PC-3 (cell line): ENCODE data around the gene LIPT2.
"Not testable (repeated sequence)": the region's sequence is repeated elsewhere in the genome, so short reads cannot be mapped to it uniquely, and the experiment has no call there.

Experiments
- CTCF ChIP-seq: fragments of 300-600 bp; sonication (generic); conservative IDR thresholded peaks from 2 replicates; pipeline ENCODE4 v1.5.1; 2017; ENCODE audit warnings: antibody characterized with exemption, low read depth, mild to moderate bottlenecking, low read length
- EZH2 ChIP-seq: fragments of 300-600 bp; sonication (generic); IDR thresholded peaks from one replicate; pipeline ENCODE4 v1.6.1; 2017; ENCODE audit warnings: antibody characterized with exemption, mild to moderate bottlenecking, low read length; ENCODE audit not compliant: unreplicated experiment

DNA sequence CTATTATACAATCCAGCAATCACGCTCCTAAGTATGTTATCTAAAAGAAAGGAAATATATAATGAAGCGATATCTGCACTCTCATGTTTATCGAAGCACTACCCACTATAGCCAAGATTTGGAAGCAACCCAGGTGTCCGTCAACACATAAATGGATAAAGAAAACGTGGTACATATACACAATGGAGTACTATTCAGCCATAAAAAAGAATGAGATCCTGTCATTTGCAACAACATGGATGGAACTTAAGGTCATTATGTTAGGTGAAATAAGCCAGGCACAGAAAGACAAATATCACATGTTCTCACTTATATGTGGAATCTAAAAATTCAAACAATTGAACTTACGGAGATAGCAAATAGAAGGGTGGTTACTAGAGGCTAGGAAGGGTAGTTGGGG is 24.1 kb upstream of the LIPT2 start:
- not testable (repeated sequence) for TF ChIP-seq CTCF, EZH2
